Chondrocyte (in vitro differentiated cells): ENCODE data around the gene TSPAN18. TPM values are rescaled to one million over a fixed set of nuclear protein-coding genes. Genes with fewer than 3 reads are reported as not detected.
A peak's percentile ranks its signal among the peaks of the same experiment; 100 is the strongest.

Source experiments
- DNase-seq: peaks from one replicate; pipeline ENCODE4 v3.0.0; 2021; ENCODE audit warnings: mixed read lengths, low spot score
- H3K27ac Mint-ChIP-seq: one replicate; pipeline ENCODE4 v1.8.0; 2021; ENCODE audit warnings: mild to moderate bottlenecking, moderate library complexity, mixed read lengths; ENCODE audit not compliant: unreplicated experiment
- H3K27me3 Mint-ChIP-seq: 2 replicates; pipeline ENCODE4 v1.8.0; 2021; ENCODE audit warnings: low read depth, mixed read lengths
- H3K36me3 Mint-ChIP-seq: 2 replicates; pipeline ENCODE4 v1.8.0; 2021; ENCODE audit warnings: low read depth, mixed read lengths
- H3K4me1 Mint-ChIP-seq: 2 replicates; pipeline ENCODE4 v1.8.0; 2021; ENCODE audit warnings: low read depth, mild to moderate bottlenecking, mixed read lengths
- H3K4me3 Mint-ChIP-seq: one replicate; pipeline ENCODE4 v1.8.0; 2021; ENCODE audit warnings: mild to moderate bottlenecking, moderate library complexity, mixed read lengths; ENCODE audit not compliant: unreplicated experiment
- H3K9me3 Mint-ChIP-seq: 2 replicates; pipeline ENCODE4 v1.8.0; 2021; ENCODE audit warnings: low read depth, mixed read lengths
- total RNA-seq: library from RNA; stranded (reverse); gene quantifications from 3 replicates; pipeline ENCODE4 v1.2.1, GENCODE V29; 2021
- TF ChIP-seq, protein P1 (sequence below): fragments of 200-600 bp; sonication (generic); IDR thresholded peaks from 2 replicates; pipeline ENCODE4 v1.5.0; 2021; ENCODE audit warnings: antibody characterized with exemption, mild to moderate bottlenecking, moderate library complexity

TSPAN18 gene
- total RNA-seq, 1 donor from 2014 or later = 4.0 TPM

DNA sequence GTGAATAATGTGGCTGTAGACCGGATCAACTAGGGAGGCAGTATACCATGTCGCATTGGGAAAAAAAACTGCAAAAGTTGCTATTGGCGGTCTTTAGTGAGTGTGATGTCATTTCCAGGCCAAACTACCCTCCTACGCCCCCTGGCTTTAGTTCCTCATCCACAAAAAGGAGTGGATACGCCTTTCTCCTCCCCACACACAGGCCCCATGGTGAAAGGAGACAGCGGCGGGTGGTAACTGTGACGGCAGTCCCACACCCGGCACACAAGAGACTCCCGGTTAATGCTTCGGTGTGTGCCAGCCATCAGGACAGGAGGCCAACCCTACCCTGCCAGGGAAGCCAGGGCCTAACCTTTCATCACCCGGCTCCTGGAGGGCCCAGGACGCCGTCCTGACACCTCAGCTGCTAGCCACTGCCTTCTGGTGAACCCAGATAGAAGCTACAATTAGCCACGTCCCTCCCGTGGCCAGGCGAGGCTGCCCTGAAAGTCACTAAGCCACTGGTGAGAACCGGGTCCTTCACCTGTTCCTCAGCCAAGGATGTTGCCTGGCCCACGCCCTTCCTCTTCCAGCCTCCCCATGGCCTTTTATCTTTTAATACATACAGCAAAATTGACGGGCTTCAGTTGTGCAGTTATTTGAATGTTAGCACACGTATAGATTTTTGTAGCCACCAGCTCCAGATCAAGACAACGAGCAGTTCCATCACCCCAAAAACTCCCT, 213.1 kb downstream of the TSPAN18 start:
- Mint-ChIP-seq H3K4me3 (no peak overlapping the region), H3K9me3 (no peaks in the 10 kb centered on the region), H3K36me3 (peaks cover 4% of the 10 kb centered on the region), H3K4me1 (peaks cover 16% of the 10 kb centered on the region), H3K27ac (no peak overlapping the region), H3K27me3 (no peaks in the 10 kb centered on the region)
- no peak for DNase-seq
- TF ChIP-seq, protein P1, sequence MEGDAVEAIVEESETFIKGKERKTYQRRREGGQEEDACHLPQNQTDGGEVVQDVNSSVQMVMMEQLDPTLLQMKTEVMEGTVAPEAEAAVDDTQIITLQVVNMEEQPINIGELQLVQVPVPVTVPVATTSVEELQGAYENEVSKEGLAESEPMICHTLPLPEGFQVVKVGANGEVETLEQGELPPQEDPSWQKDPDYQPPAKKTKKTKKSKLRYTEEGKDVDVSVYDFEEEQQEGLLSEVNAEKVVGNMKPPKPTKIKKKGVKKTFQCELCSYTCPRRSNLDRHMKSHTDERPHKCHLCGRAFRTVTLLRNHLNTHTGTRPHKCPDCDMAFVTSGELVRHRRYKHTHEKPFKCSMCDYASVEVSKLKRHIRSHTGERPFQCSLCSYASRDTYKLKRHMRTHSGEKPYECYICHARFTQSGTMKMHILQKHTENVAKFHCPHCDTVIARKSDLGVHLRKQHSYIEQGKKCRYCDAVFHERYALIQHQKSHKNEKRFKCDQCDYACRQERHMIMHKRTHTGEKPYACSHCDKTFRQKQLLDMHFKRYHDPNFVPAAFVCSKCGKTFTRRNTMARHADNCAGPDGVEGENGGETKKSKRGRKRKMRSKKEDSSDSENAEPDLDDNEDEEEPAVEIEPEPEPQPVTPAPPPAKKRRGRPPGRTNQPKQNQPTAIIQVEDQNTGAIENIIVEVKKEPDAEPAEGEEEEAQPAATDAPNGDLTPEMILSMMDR = peak; percentile 44

DNA sequence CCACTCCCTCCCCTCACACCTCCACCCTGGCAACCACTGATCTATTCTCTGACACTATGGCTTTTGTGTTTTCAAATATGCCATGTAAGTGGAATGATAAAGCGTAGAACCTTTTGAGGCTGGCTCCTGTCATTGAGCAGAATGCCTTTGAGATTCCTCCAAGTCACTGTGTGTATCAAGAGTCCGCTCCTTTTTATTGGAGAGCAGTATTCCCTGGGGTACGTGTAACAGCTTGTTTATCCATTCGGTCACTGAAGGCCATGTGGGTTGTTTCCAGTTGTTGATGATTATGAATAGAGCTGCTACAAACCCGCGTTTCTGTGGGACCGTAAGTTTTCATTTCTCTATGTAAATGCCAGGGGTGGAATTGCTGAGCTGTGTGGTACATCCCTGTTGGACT, 213.6 kb downstream of the TSPAN18 start:
- H3K4me3 Mint-ChIP-seq = no peak overlapping the region
- no peak for DNase-seq
- peaks cover 16% of the 10 kb centered on the region for H3K4me1 Mint-ChIP-seq
- no peaks in the 10 kb centered on the region for H3K9me3 Mint-ChIP-seq
- no peaks in the 10 kb centered on the region for H3K27me3 Mint-ChIP-seq
- no peak overlapping the region for H3K27ac Mint-ChIP-seq
- peaks cover 4% of the 10 kb centered on the region for H3K36me3 Mint-ChIP-seq
- TF ChIP-seq, protein P1 = no peak

DNA sequence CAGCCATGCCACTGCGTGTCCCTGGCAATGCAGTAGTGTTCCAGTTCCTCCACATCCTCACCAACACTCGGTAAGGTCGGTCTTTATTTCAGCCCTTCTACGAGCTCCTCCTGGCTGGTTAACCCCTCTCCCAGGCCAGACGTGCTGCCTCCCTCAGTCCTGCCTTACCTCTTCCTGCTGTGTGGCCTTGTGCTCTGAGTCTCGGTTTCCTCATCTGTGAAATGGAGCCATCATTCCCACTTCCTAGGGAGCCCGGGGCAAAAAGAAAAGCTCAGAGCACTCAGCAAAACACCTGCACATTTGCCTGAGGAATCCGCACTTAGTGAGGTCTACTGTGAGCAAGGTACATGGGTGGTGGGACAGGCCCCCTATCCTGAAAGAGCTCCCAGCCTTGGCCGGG, 214.1 kb downstream of the TSPAN18 start:
- Mint-ChIP-seq H3K36me3 (peaks cover 1% of the 10 kb centered on the region), H3K4me1 (peaks cover 16% of the 10 kb centered on the region), H3K4me3 (no peak overlapping the region), H3K27me3 (no peaks in the 10 kb centered on the region), H3K9me3 (no peaks in the 10 kb centered on the region), H3K27ac (no peak overlapping the region)
- DNase-seq = no peak
- TF ChIP-seq, protein P1 = no peak

DNA sequence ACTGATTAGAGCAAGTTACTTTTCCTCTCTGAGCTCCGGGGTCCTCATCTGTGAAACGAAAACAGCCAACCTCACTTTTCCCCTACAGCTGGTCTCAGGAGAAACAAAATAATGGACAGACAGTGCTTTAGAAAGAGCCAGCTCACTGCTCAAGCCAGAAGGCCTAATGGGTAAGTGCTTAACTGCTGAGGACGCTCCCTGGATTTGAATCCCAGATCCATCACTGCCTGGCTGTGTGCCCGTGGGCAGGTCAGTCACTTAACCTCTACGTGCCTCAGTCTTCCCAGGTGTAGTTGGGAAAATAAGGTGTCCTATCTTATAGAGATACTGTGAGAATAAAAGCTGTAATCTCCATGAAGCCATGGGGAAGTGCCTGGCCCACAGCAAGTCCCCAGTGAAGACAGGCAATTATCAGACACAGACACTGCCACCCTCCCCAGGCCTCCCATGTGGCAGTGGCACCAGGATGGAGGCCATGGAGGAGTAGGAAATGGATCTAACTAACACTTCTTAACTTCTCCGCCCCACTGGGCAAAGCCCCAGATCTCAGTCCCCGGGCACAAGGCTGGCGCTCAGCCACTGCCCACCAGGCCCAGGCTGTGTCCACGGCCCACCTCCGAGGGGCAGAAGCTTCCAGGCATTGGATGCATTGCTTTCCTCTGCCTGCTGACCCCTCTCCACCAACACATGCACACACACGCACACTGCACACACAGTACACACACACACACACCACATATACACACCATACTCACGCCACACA, 214.7 kb downstream of the TSPAN18 start:
- Mint-ChIP-seq H3K36me3 (no peaks in the 10 kb centered on the region), H3K27ac (no peak overlapping the region), H3K9me3 (no peaks in the 10 kb centered on the region), H3K4me3 (no peak overlapping the region), H3K27me3 (no peaks in the 10 kb centered on the region), H3K4me1 (peaks cover 16% of the 10 kb centered on the region)
- DNase-seq = no peak
- TF ChIP-seq, protein P1 = no peak

DNA sequence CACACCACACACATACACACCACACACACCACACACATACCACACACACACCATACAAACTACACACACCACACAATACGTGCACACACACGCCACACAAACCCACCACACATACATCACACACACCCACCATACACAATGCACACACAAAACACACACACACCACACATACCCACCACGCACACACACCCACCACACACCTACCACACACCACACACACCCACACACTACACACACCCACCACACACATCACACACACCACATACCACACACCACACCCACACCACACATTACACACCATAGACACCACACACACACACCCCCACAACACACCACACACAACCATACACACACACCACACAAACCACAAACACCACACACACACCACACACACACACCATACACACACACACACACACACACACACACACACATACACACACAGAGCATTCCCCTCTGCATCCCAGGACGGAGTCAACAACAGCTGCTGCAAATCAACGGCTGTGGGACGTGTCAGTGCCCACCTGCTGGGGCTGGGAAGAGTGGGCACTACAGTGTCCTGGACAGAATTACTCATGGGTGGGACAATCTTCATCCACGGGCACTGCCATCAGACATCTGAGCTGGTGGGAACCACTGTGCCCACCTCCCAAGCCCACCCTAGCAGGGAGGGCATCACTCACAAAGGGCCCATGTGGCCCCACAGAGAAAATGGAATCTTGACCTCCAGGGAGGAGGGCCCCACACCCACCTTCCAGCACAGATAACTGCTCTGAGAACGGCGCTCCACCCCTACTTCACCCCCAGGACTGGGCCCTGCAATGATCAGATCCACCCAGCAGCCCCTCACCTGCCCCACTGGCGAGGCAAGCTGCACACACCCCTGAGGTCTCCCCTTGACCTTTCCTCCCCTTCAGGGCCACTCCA, 215.5 kb downstream of the TSPAN18 start:
- no peaks in the 10 kb centered on the region for H3K9me3 Mint-ChIP-seq
- no peak overlapping the region for H3K27ac Mint-ChIP-seq
- DNase-seq = no peak
- peaks cover 18% of the 10 kb centered on the region for H3K4me1 Mint-ChIP-seq
- H3K4me3 Mint-ChIP-seq = no peak overlapping the region
- no peaks in the 10 kb centered on the region for H3K27me3 Mint-ChIP-seq
- peaks cover 2% of the 10 kb centered on the region for H3K36me3 Mint-ChIP-seq
- TF ChIP-seq, protein P1 = no peak
